DMS153 (cell line): ENCODE data around the gene DBH.
"Not testable (repeated sequence)": the region's sequence is repeated elsewhere in the genome, so short reads cannot be mapped to it uniquely, and the experiment has no call there.

Experiments used
- DNase-seq: peaks from one replicate; lab custom pipeline; 2025; lab: John Stamatoyannopoulos, UW

Gene DBH

DNA sequence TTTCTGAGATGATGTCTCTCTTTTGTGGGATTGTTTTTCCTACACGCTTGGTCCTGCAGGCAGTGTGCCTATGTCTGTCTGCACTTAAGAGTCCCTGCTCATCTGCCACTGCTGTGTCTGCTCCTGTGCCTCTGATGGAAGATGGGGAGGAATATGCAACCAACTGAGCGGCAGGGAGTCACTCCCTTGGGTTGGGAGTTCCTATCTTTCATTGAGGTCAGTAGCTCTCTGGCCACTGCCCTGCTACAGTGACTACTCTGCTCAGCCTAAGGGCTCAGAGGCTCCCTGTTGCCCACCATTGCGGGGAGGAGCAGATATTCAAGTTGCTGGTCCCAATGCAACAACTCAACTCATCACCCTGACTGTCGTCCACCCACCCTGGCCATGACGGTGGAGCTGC lies 13.6 kb upstream of the DBH start:
- no peak for DNase-seq

DNA sequence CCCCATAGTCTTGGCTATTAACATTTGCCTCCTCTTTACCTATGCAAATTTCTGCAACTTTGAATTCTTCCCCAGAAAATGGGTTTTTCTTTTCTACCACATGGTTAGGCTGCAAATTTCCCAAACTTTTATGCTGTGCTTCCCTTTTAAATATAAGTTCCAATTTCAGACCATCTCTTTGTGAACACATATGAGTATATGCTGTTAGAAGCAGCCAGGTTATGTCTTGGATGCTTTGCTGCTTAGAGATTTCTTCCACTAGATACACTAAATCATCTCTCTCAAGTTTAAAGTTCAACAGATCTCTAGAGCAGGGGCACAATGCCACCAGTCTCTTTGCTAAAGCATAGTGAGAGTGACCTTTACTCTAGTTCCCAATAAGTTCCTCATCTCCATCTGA lies 10.2 kb upstream of the DBH start:
- not testable (repeated sequence) for DNase-seq

DNA sequence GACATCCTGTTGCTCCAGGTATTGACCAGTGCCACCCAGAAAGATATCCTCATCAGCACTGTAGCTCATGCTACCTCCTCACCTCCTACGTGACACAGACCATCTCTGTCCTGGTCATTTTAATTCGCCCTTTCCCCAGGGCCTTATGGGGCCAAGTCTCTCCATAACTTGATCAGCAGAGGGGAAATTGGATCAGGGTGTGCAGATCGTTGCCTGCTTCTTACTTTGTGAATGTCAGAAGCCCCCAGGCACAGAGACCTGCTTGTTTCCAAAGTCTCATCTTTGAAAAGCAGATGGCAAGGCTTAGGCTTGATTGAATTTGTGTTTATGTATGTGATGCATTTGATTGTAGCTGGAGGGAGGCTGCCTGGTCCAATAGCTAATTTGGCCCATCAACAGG lies 8.8 kb upstream of the DBH start:
- no peak for DNase-seq

DNA sequence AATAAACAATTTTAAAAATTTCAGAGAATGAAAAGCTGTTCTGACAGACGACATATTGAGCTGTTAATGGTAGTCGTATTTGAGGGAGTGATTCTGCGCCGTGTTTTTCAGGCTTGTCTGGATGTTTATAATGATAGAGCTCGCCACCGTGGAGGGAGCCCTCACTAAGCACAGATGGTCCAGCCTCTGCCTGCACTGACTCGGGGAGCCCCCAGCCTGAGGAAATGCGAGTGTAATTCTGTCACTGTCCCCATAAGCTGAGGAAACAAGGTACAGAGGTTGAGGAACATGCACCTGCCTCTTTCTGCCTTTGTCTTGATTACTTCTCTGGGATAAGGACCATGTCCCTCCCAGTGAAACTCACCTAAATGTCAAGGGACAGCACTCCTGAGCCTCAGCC lies 7.4 kb upstream of the DBH start:
- DNase-seq, result no peak

GRCh38 chr9:133629221-133630110 lies 6.7 kb upstream of the DBH start:
- no peak for DNase-seq

- DNase-seq, result no peak
These were observed 5.1 kb upstream of the DBH start for GRCh38 chr9:133631111-133631510.

DNA sequence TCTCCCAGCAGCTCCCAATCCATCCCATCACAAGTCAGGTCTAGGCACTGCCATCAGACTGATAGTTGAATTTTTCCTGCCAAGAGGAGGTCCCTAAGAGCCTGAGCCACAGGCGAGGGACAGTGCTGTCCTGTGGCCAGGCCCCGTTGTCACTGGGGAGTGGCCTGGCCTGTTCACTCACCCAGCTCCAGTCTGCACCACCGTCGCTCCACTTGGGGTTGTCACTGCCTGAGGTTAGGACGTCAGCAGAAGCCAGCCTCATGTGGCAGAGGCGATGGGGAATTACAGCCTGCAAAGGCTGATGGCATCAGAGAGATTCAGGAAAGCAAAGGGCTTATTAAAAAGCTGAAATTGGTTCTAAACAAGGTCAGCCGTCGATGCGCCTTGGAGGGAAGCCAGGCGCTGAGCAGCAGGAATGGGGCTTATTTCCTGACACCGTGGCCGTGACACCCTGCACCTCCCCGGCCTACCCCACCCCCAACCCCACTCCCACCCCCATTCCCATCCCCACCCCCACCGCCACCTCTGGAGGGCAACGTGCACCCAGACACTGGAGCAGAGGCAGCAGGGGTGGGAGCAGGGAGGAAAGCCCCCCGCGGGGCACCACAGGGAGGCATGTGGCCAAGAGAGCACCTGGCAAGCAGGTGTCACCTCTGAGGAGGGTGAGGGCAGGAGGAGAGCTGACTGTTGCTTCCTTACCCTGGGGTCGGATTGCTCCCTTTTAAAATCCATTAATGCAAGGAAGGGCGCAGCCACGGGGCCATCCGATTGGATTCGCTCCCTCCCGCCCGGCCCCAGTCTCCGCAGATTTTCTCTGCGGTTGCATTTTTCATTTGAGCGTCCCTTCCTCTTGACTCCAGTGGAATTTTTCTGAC lies 3.1 kb upstream of the DBH start:
- DNase-seq, result peak; percentile 66

GRCh38 chr9:133633681-133634080 lies 2.5 kb upstream of the DBH start:
- no peak for DNase-seq

DNA sequence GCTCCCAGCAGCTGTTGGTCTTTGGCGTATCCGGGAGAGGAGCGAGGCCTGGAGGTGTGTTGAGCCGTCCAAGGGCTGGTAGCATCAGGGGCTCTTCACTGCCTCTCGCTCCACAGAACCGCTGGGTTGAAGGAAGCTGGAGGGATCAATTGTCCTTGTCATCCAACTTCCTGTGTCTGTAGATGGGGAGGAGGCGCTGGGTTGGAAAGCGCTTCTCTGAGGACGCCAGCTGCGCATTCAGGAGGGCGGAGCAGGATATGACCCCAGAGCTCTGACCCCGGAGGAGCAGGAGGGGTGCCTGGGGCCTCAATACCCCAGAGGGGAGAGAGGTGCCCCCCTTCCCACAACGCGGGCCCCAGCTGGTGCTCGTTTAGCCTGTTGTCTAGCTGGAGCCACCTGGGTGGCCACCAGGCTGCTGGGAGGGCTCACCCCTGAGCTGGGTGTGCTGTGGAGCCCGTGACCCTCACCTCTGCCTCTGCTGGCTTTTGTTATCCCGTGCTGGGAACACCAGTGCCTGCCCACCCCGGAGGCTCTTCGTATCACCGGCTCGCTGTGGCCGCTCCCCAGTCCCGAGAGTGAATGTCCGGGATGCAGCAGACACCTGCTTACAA lies 2.0 kb upstream of the DBH start:
- peak; percentile 59 for DNase-seq

GRCh38 chr9:133635098-133635497 lies 1.1 kb upstream of the DBH start:
- DNase-seq, result no peak

GRCh38 chr9:133636902-133637301 lies 739 bp downstream of the DBH start:
- no peak for DNase-seq

GRCh38 chr9:133637451-133638055 lies 1.4 kb downstream of the DBH start:
- no peak for DNase-seq

- DNase-seq, result no peak
These were observed 1.9 kb downstream of the DBH start for GRCh38 chr9:133638076-133638475.

- no peak for DNase-seq
These were observed 2.5 kb downstream of the DBH start for GRCh38 chr9:133638711-133639110.

GRCh38 chr9:133639613-133640012 lies 3.5 kb downstream of the DBH start:
- no peak for DNase-seq

GRCh38 chr9:133640160-133640559 lies 4.0 kb downstream of the DBH start:
- DNase-seq, result no peak

- DNase-seq, result no peak
These were observed 4.6 kb downstream of the DBH start for GRCh38 chr9:133640580-133641395.

- no peak for DNase-seq
These were observed 5.2 kb downstream of the DBH start for GRCh38 chr9:133641396-133641655.

DNA sequence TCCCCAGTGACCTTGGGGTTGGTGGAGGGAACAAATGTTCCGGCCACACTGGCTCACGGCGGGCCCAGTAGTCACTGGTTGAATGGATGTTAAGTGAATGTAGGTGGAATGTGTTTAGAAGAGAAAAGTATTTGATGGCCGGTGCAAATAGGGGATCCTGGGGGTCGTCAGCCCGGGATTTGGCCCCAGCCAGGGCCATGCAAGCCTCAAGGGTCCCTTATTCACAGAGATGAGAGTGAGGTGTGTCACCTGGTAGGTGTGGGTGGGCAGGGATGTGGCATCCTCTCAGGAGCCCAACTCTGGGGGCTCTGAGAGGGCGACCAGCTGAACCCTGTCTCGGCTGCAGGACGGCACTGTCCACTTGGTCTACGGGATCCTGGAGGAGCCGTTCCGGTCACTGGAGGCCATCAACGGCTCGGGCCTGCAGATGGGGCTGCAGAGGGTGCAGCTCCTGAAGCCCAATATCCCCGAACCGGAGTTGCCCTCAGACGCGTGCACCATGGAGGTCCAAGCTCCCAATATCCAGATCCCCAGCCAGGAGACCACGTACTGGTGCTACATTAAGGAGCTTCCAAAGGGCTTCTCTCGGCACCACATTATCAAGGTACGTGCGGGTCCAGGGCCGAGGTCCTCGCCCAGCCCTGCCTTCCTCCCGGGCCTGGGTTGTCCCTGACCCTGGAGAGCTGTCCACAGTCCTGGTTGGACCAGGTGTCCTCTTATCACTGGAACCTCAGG lies 5.9 kb downstream of the DBH start:
- no peak for DNase-seq

GRCh38 chr9:133642708-133643361 lies 6.7 kb downstream of the DBH start:
- no peak for DNase-seq
